ENCODE data around the gene PRM2.

DNA sequence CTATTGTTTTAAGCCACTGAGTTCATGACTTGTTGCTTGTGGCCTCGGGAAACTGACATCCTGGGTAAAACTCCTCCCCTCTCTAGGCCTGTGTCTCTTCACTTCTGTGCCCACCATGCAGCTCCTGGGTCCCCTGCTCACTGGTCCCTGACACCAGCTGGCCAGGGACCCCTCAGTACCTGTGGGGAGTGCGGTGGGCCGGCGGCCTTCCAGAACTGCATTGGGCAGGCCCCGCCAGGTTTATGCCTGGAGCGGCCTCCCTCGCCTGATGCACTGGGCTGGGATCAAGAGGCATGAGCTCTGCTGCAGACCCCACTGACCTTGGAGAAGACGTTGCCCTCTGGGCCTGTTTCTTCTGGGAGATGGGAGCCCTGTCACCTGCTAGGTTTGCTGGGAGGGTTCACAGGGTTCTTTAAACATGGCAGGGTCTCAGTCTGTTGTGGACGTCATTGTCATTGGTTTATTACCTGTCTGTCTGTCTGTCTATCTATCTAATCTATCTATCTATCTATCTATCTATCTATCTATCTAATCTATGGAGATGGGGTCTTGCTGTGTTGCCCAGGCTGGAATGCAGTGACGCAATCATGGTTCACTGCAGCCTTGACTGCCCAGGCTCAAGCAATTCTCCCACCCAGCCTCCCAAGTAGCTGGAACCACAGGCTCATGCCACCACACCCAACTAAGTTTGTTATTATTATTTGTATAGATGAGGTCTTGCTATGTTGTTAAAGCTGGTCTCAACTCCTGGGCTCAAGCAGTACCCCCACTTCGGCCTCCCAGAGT is 47.5 kb upstream of the PRM2 start:
- TF ChIP-seq, protein P1, sequence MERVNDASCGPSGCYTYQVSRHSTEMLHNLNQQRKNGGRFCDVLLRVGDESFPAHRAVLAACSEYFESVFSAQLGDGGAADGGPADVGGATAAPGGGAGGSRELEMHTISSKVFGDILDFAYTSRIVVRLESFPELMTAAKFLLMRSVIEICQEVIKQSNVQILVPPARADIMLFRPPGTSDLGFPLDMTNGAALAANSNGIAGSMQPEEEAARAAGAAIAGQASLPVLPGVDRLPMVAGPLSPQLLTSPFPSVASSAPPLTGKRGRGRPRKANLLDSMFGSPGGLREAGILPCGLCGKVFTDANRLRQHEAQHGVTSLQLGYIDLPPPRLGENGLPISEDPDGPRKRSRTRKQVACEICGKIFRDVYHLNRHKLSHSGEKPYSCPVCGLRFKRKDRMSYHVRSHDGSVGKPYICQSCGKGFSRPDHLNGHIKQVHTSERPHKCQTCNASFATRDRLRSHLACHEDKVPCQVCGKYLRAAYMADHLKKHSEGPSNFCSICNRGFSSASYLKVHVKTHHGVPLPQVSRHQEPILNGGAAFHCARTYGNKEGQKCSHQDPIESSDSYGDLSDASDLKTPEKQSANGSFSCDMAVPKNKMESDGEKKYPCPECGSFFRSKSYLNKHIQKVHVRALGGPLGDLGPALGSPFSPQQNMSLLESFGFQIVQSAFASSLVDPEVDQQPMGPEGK (CRISPR knock-in tag; IDR thresholded peaks at IDR 0.05; ENCODE audit: borderline replicate concordance), result no peak
- no peak for TF ChIP-seq PPARA (CRISPR knock-in tag; IDR thresholded peaks at IDR 0.05; ENCODE audit: borderline replicate concordance)
- no peak for TF ChIP-seq TOX (CRISPR knock-in tag; IDR thresholded peaks at IDR 0.05; ENCODE audit: borderline replicate concordance)
- TF ChIP-seq OSR1 (CRISPR knock-in tag; IDR thresholded peaks at IDR 0.05), result no peak
- TF ChIP-seq ZC3H10 (CRISPR knock-in tag; IDR thresholded peaks at IDR 0.05), result no peak
- no peak for TF ChIP-seq ARNTL (CRISPR knock-in tag; IDR thresholded peaks at IDR 0.05; ENCODE audit: borderline replicate concordance, low read depth)
- no peak for TF ChIP-seq ZNF8 (CRISPR knock-in tag; IDR thresholded peaks at IDR 0.05)

Data from SK-N-SH treated with all-trans-retinoic acid at 6 μM for 48 hours (cell line).